NK-92 (cell line): ENCODE results near the gene TMEM185A.
"Not testable (repeated sequence)": the region's sequence is repeated elsewhere in the genome, so short reads cannot be mapped to it uniquely, and the experiment has no call there.

Source experiments
- DNase-seq: peaks from one replicate; lab custom pipeline; 2025; ENCODE audit not compliant: unreplicated experiment; lab: John Stamatoyannopoulos, UW

The TMEM185A gene

DNA sequence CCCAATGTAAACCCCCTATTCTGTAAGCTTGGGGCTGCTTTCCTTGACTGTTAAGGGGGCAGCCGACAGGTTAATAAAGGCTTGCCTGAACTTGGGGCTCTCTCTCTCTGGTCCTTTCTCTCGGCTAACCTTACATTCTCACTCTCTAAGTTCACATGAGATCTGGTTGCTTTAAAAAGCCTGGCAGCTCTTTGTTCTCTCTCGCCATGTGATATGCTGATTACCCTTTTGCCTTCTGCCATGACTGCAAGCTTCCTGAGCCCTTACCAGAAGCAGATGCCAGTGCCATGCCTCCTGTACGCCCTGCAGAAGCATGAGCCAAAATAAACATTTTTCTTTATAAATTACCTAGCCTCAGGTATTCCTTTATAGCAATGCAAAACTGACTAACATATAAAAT is 76.3 kb downstream of the TMEM185A start:
- DNase-seq = not testable (repeated sequence)

- DNase-seq = not testable (repeated sequence)
Observed at GRCh38 chrX:149551939-149552248, 79.7 kb downstream of the TMEM185A start.

GRCh38 chrX:149551245-149551938 is 80.2 kb downstream of the TMEM185A start:
- DNase-seq = not testable (repeated sequence)

DNA sequence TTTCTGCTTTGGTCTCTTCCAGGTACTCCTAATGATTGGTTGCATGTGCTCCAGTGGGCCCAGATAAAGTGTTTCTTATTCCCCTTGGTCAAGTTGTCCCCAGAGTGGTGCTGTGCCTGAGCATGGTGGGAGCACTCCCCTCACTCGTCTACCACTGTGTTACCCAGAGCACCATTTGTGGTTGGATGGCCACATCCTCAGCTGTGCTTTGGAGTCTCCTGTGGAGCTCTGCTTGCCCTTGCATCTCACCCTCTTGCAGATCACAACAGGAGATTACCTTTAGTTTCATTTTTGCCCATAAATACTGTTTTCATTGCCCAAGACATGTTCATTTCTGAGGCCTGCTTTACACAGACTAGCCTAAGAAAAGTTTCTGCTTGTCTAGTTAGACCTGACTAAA is 81.1 kb downstream of the TMEM185A start:
- not testable (repeated sequence) for DNase-seq

GRCh38 chrX:149549701-149550100 is 81.9 kb downstream of the TMEM185A start, which contains the start of gene HSFX3:
TSS of gene HSFX3 (minus strand) at chrX:149549924. CDS start at chrX:149549852, 72 bp downstream.
- DNase-seq = not testable (repeated sequence)

DNA sequence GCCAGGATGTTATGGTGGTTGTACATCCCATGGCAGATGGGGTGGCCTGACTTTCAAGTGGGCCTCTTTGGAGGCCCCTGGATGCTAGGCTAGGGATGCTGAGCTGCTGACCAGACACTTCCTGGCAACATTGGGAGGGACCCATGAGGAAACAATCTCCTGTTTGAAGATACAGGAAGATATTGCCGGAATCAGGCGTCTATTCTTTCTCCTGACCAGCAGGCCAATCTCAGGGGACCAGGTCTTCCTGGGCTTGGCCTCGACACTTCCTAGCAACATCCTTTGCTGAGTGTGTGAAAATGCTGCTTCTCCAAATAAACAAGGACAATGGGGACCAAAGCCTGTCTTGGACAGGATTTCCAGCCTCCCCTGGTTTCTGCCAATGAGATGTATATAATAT is 83.8 kb downstream of the TMEM185A start:
- DNase-seq = not testable (repeated sequence)

- not testable (repeated sequence) for DNase-seq
Observed at GRCh38 chrX:149546962-149547361, 84.6 kb downstream of the TMEM185A start.
